HepG2 (cell line): Measurements from ENCODE around the gene TRIO.

ENCODE experiments used
- NFE2 ChIP-seq: sonication (generic); formaldehyde crosslinking; IDR thresholded peaks from 2 replicates; pipeline ENCODE4 v1.4.0; 2020; ENCODE audit warnings: missing genetic modification reagents
- RFX1 ChIP-seq: fragments of 450-650 bp; IDR thresholded peaks from 2 replicates; pipeline ENCODE4 v1.6.1; 2017
- SP1 ChIP-seq, 2 experiments: fragments of 450-650 bp in 1 of 2; sonication (generic) in 1 of 2; formaldehyde crosslinking in 1 of 2; IDR thresholded peaks; 2 replicates each; pipeline versions ENCODE4 v1.4.0 to v1.6.1; 2016 to 2020; ENCODE audit warnings: missing genetic modification reagents in 1 of 2
- SRY ChIP-seq: sonication (generic); formaldehyde crosslinking; IDR thresholded peaks from 2 replicates; pipeline ENCODE4 v1.8.0; 2022; ENCODE audit warnings: mild to moderate bottlenecking, missing genetic modification reagents
- ZNF180 ChIP-seq: sonication (generic); formaldehyde crosslinking; IDR thresholded peaks from 2 replicates; pipeline ENCODE4 v1.4.0; 2020; ENCODE audit warnings: low read depth, missing genetic modification reagents, borderline replicate concordance

DNA sequence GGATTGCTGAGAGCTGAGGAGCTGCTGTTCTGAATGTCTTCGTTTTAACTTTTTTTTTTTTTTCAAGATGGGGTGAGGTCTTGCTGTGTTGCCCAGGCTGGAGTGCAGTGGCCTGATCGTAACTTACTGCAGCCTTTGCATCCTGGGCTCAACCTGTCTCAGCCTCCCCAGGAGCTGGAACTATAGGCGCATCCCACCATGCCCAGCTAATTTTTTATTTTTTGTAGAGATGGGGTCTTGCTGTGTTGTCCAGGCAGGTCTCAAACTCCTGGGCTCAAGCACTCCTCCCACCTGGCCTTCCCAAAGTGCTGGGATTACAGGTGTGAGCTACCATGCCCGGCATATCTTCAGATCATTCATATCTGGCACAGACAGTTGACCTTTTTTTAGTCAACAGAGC lies 46.5 kb downstream of the TRIO start:
- TF ChIP-seq NFE2 (no peak), SRY (CRISPR knock-in tag) (no peak), SP1 (IDR thresholded peaks at IDR 0.05) (no peak), SP1 (CRISPR knock-in tag; IDR thresholded peaks at IDR 0.05) (no peak), ZNF180 (no peak), RFX1 (no peak)
